Measurements from ENCODE around the gene FAM237A. TPM values are rescaled to one million over a fixed set of nuclear protein-coding genes. Genes with fewer than 3 reads are reported as not detected.

The FAM237A gene
- total and polyA plus RNA-seq, 2 of the 13 experiments (the other 11 are each of a cell fraction or from before 2014, with no cell fraction given): not detected

DNA sequence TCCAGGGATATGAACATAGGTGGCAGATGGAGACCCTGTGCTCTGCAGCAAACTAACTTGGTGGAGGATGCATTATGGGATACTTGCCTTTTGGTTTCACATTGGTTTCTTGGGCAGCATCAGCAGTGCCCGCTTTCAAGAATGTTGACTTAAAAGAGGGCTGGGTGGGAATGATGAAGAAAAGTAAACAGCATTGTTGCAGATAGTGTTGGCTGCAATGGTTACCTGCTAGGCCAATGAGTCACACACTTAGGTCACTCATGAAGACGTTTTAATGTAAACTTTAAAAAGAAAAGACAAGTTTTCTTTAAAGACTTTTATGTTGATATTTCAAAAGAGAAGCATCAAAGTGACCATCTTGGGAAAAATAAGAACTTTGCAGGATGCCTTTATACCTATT is 26.1 kb upstream of the FAM237A start:
- Histone ChIP-seq H3K4me1 (ENCODE audit: insufficient read depth, low read length) (no peaks in the 10 kb centered on the region), H3K36me3 (replicated peaks in 1 of 2; ENCODE audit: control insufficient read depth in 1 of 2, insufficient read depth in 2 of 2, low read length in 2 of 2) (no peaks in the 10 kb centered on the region), H3K27me3 (ENCODE audit: control insufficient read depth in 1 of 2, insufficient read depth in 2 of 2, low read length in 2 of 2) (peaks cover 0 to 5% of the 10 kb centered on the region in 2 experiments; a peak in 1 of 5 replicates), H4K20me1 (ENCODE audit: insufficient read depth, low read length) (no peaks in the 10 kb centered on the region), H3K4me3 (replicated peaks in 1 of 3; ENCODE audit: insufficient read depth in 1 of 3, low read depth in 2 of 3, low read length in 3 of 3) (no peak overlapping the region), H2AFZ (ENCODE audit: low read length) (no peak overlapping the region), H3K9ac (ENCODE audit: insufficient read depth, low read depth, low read length) (no peak overlapping the region), H3K27ac (ENCODE audit: extremely low read length, insufficient read depth, low read length) (no peak overlapping the region), H3K4me2 (ENCODE audit: low read depth, low read length) (no peak overlapping the region), H3K9me3 (ENCODE audit: low read length) (no peaks in the 10 kb centered on the region), H3K79me2 (ENCODE audit: insufficient read depth, low read length) (no peaks in the 10 kb centered on the region)
- ChIA-PET CTCF (ENCODE audit: low intra/inter-chr PET ratio, low total read pairs) (no interaction called here), POLR2A (no interaction called here)
- intact Hi-C loops (cut with micrococcal nuclease; ENCODE audit: unreplicated experiment) (no loop called here), in situ Hi-C loops (cut with HindIII; ENCODE audit: extremely low pct_ligation_motif_present, low pct_unique_long_range_greater_than_20kb) (no loop called here)
- FAIRE-seq (no peak), ATAC-seq (no peak), DNase-seq (ENCODE audit: low spot score) (no peak)
- TF ChIP-seq KAT2B (IDR thresholded peaks at IDR 0.05; ENCODE audit: borderline replicate concordance, low read depth, low read length) (no peak), PLRG1 (conservative IDR thresholded peaks at IDR 0.05) (no peak), MIER2 (CRISPR knock-in tag; IDR thresholded peaks at IDR 0.05) (no peak), MXI1 (IDR thresholded peaks at IDR 0.05; ENCODE audit: borderline replicate concordance, low read depth, low read length) (no peak), KLF15 (CRISPR knock-in tag; IDR thresholded peaks at IDR 0.05; ENCODE audit: borderline replicate concordance) (no peak), FOSL2 (CRISPR knock-in tag; IDR thresholded peaks at IDR 0.05) (peak; percentile 44; the same call in 1 of the 2 replicates), ZNF552 (CRISPR knock-in tag; IDR thresholded peaks at IDR 0.05; ENCODE audit: borderline replicate concordance) (no peak)
- 0% methylated on average over 2 of the region's 2 CpGs for WGBS (ENCODE audit: low lambda C conversion rate)
- BruUV-seq (replicated peaks): no TSS peak

DNA sequence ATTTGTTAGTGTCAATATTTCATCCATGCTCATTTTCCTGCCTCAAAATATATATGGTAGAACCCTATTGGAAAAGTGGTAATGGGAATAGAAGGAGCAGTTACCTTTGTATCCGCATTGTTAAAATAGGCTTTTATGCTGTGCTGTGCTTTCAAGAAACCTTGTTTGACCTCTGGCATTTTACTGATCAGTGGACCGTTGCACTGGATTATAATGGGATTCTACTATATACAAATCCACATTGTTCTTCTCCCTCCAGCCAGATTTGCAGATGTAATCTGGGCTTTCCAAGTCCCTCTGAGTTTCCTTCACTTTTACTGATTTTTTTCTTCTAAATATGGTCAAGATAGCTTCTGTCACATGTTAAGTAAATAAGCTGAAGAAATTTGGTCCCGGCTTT is 23.3 kb upstream of the FAM237A start:
- intact Hi-C loops (cut with micrococcal nuclease; ENCODE audit: unreplicated experiment): no loop called here
- H3K9me3 ChIP-seq (ENCODE audit: low read length): no peaks in the 10 kb centered on the region
- TF ChIP-seq SIN3B (IDR thresholded peaks at IDR 0.05; ENCODE audit: low read length): no peak
- TF ChIP-seq, protein P1, sequence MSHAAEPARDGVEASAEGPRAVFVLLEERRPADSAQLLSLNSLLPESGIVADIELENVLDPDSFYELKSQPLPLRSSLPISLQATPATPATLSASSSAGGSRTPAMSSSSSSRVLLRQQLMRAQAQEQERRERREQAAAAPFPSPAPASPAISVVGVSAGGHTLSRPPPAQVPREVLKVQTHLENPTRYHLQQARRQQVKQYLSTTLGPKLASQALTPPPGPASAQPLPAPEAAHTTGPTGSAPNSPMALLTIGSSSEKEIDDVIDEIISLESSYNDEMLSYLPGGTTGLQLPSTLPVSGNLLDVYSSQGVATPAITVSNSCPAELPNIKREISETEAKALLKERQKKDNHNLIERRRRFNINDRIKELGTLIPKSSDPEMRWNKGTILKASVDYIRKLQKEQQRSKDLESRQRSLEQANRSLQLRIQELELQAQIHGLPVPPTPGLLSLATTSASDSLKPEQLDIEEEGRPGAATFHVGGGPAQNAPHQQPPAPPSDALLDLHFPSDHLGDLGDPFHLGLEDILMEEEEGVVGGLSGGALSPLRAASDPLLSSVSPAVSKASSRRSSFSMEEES (CRISPR knock-in tag; IDR thresholded peaks at IDR 0.05): no peak
- TF ChIP-seq JUN (CRISPR knock-in tag; IDR thresholded peaks at IDR 0.05): no peak
- TF ChIP-seq SETDB1 (CRISPR knock-in tag; IDR thresholded peaks at IDR 0.05; ENCODE audit: borderline replicate concordance): no peak
- TF ChIP-seq HNRNPH1 (optimal IDR thresholded peaks at IDR 0.05; ENCODE audit: low read depth, low read length): no peak
- TF ChIP-seq, protein P2, sequence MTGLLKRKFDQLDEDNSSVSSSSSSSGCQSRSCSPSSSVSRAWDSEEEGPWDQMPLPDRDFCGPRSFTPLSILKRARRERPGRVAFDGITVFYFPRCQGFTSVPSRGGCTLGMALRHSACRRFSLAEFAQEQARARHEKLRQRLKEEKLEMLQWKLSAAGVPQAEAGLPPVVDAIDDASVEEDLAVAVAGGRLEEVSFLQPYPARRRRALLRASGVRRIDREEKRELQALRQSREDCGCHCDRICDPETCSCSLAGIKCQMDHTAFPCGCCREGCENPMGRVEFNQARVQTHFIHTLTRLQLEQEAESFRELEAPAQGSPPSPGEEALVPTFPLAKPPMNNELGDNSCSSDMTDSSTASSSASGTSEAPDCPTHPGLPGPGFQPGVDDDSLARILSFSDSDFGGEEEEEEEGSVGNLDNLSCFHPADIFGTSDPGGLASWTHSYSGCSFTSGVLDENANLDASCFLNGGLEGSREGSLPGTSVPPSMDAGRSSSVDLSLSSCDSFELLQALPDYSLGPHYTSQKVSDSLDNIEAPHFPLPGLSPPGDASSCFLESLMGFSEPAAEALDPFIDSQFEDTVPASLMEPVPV (CRISPR knock-in tag; IDR thresholded peaks at IDR 0.05): no peak
- TF ChIP-seq ZNF644 (CRISPR knock-in tag; IDR thresholded peaks at IDR 0.05; ENCODE audit: low read depth): no peak
- no peak for TF ChIP-seq KLF16 (CRISPR knock-in tag; IDR thresholded peaks at IDR 0.05)
- TF ChIP-seq RBAK (CRISPR knock-in tag; IDR thresholded peaks at IDR 0.05): no peak
- TF ChIP-seq ZNF746 (CRISPR knock-in tag; IDR thresholded peaks at IDR 0.05): no peak
- FAIRE-seq (no peak), ATAC-seq (no peak), DNase-seq (ENCODE audit: low spot score) (no peak)
- no peaks in the 10 kb centered on the region for H3K79me2 ChIP-seq (ENCODE audit: insufficient read depth, low read length)
- H3K27me3 ChIP-seq (ENCODE audit: control insufficient read depth in 1 of 2, insufficient read depth in 2 of 2, low read length in 2 of 2): no peaks in the 10 kb centered on the region; a peak in 1 of 5 replicates
- no peak overlapping the region for H3K4me2 ChIP-seq (ENCODE audit: low read depth, low read length)
- H2AFZ ChIP-seq (ENCODE audit: low read length): no peak overlapping the region
- ChIA-PET POLR2A (no interaction called here), CTCF (ENCODE audit: low intra/inter-chr PET ratio, low total read pairs) (no interaction called here)
- BruUV-seq (replicated peaks): no TSS peak
- in situ Hi-C loops (cut with HindIII; ENCODE audit: extremely low pct_ligation_motif_present, low pct_unique_long_range_greater_than_20kb): no loop called here
- no peak overlapping the region for H3K4me3 ChIP-seq (replicated peaks in 1 of 3; ENCODE audit: insufficient read depth in 1 of 3, low read depth in 2 of 3, low read length in 3 of 3)
- no peak overlapping the region for H3K27ac ChIP-seq (ENCODE audit: extremely low read length, insufficient read depth, low read length)
- H3K9ac ChIP-seq (ENCODE audit: insufficient read depth, low read depth, low read length): no peak overlapping the region
- no peaks in the 10 kb centered on the region for H3K4me1 ChIP-seq (ENCODE audit: insufficient read depth, low read length)
- H3K36me3 ChIP-seq (replicated peaks in 1 of 2; ENCODE audit: control insufficient read depth in 1 of 2, insufficient read depth in 2 of 2, low read length in 2 of 2): no peaks in the 10 kb centered on the region
- 23% methylated on average over 3 of the region's 3 CpGs for WGBS (ENCODE audit: low lambda C conversion rate)
- no peaks in the 10 kb centered on the region for H4K20me1 ChIP-seq (ENCODE audit: insufficient read depth, low read length)
